ENCODE data around the gene ETNK2. TPM values are rescaled to one million over a fixed set of nuclear protein-coding genes. Genes with fewer than 3 reads are reported as not detected.

The ETNK2 gene
- total and polyA plus RNA-seq, 3 donors from 2014 or later = 116 to 227 (median 187) TPM

DNA sequence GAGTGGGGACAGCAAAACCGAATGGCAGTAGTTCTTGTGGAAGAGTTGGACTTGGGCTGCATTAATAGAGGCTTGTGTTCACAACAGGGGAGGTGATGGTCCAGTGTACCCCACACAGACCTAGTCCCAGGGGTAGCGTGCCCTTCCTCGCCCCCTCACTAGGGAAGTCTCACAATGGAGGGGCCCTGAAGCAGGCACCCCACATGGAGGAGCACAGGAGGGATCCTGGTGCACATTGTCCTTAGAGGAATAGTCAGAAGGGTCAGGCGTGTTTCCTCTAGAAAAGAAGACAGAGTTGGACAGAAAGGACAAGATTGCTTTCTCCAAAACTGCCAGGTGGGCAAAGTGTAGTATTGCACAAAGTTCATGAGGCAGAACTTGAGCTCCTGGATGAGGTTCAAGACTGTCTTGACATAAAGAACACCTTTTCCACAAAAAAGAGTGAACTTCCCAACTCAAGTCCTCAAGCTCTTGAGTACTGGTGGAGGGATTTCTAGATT is 23.3 kb downstream of the ETNK2 start:
- Histone ChIP-seq H3K27me3 (no peaks in the 10 kb centered on the region), H3K36me3 (ENCODE audit: low read depth, missing control alignments) (no peaks in the 10 kb centered on the region), H3K9me3 (no peaks in the 10 kb centered on the region), H3K4me1 (peaks cover 54% of the 10 kb centered on the region), H3K27ac (peak overlapping the region in 1 of 2 donors; percentile 78), H3K4me3 (no peak overlapping the region)
- 66 to 71% methylated on average over 3 to 4 of the region's 4 CpGs for WGBS, 2 donors
- no peak for TF ChIP-seq POLR2A (IDR thresholded peaks at IDR 0.05)
- TF ChIP-seq, protein P1, sequence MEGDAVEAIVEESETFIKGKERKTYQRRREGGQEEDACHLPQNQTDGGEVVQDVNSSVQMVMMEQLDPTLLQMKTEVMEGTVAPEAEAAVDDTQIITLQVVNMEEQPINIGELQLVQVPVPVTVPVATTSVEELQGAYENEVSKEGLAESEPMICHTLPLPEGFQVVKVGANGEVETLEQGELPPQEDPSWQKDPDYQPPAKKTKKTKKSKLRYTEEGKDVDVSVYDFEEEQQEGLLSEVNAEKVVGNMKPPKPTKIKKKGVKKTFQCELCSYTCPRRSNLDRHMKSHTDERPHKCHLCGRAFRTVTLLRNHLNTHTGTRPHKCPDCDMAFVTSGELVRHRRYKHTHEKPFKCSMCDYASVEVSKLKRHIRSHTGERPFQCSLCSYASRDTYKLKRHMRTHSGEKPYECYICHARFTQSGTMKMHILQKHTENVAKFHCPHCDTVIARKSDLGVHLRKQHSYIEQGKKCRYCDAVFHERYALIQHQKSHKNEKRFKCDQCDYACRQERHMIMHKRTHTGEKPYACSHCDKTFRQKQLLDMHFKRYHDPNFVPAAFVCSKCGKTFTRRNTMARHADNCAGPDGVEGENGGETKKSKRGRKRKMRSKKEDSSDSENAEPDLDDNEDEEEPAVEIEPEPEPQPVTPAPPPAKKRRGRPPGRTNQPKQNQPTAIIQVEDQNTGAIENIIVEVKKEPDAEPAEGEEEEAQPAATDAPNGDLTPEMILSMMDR (IDR thresholded peaks at IDR 0.05) = no peak
- intact Hi-C loops (cut with DNase I; ENCODE audit: low total_unique reads) = loop anchor here (5.0 to 10.0 kb wide), 2 partner anchors 54 to 256 kb away; partner anchors contain the start of gene SOX13
- DNase-seq = no peak

DNA sequence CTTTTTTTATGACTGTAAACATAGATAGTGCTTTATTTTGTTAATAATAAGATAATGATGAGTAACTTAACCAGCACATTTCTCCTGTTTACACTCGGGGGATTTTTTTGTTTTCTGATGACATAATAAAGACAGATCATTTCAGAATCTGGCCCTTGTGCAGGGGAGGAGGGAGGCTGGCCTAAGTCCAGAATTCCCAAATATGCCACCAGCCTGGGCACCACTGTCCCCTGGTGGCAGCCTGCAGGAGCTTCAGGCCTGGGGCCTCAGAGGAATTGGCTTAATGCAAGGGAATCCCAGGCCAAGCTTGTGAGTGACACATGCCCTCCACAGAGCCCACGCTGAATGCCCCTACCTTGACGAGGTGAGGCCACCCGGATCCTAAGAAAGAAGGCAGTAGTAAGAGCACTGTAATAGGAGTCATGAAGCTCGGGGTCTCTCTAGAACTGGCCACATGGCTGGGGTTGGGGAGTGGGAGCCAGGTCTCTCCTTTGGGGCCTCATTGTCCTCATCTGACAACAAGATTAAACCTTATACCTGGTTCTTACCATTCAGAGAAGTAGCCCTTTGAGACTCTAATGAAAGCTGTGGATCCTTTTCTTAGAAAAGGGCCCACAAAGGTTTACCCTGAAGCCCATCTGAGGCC is 24.1 kb downstream of the ETNK2 start:
- intact Hi-C loops (cut with DNase I; ENCODE audit: low total_unique reads) = loop anchor here (5.0 to 10.0 kb wide), 2 partner anchors 53 to 255 kb away; partner anchors contain the start of gene SOX13
- 54 to 55% methylated on average over 5 of the region's 5 CpGs for WGBS, 2 donors
- Histone ChIP-seq H3K27me3 (no peaks in the 10 kb centered on the region), H3K27ac (peak overlapping the region; percentile 59 to 71), H3K36me3 (ENCODE audit: low read depth, missing control alignments) (no peaks in the 10 kb centered on the region), H3K4me3 (no peak overlapping the region), H3K9me3 (no peaks in the 10 kb centered on the region), H3K4me1 (peaks cover 54% of the 10 kb centered on the region)
- DNase-seq = peak; percentile 77
- TF ChIP-seq, protein P1 (IDR thresholded peaks at IDR 0.05) = peak; percentile 92 to 97 (median 97)
- TF ChIP-seq POLR2A (IDR thresholded peaks at IDR 0.05) = no peak

DNA sequence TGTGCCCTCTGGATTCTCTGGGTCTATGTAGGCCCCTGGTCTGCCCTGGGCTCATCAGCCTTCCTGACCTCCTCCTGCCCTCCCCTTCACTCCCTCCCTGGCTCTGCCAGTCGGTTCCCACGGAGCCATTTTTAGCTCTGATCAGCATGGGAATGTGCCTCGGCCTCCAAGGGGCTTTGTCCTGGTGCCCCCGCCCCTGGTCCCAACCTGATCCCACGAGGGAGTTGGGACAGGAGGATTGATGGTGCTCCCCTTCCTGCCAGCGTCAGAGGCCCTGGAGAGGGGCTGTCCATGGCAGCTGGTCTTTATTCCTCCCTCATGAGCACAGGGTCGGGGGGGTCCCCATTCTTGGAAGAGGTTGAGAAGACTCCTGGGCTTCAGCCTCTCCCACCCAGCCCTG is 24.9 kb downstream of the ETNK2 start:
- DNase-seq = no peak
- H3K36me3 ChIP-seq (ENCODE audit: low read depth, missing control alignments) = no peaks in the 10 kb centered on the region
- peaks cover 54% of the 10 kb centered on the region for H3K4me1 ChIP-seq
- 39 to 61% methylated on average over 7 of the region's 7 CpGs for WGBS, 2 donors
- no peak overlapping the region for H3K4me3 ChIP-seq
- intact Hi-C loops (cut with DNase I; ENCODE audit: low total_unique reads) = loop anchor here (5.0 to 10.0 kb wide), 2 partner anchors 52 to 255 kb away; partner anchors contain the start of gene SOX13
- no peaks in the 10 kb centered on the region for H3K9me3 ChIP-seq
- peak overlapping the region; percentile 59 to 71 for H3K27ac ChIP-seq
- TF ChIP-seq, protein P1 (IDR thresholded peaks at IDR 0.05) = no peak
- TF ChIP-seq POLR2A (IDR thresholded peaks at IDR 0.05) = no peak
- no peaks in the 10 kb centered on the region for H3K27me3 ChIP-seq

DNA sequence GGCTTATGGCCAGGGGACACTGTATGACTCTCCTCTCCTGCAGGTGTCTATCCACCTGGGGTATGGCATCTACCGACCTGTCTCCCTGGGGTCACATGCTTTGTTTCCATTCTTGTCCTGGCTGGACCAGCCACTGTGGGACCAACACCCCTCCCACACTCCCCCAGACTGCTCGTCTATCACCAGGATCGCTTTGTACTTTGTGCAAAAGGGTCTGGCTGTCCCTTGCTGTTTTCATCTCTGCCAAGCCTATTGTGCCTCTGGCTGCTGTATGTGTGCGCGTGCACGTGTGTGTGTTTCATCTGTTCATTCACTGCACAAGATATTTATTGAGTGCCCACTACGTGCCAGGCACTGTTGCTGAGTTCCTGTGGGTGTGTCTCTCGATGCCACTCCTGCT is 25.5 kb downstream of the ETNK2 start:
- intact Hi-C loops (cut with DNase I; ENCODE audit: low total_unique reads) = loop anchor here (5.0 to 10.0 kb wide), 2 partner anchors 52 to 254 kb away; partner anchors contain the start of gene SOX13
- WGBS, 2 donors = 43 to 58% methylated on average over 8 of the region's 8 CpGs
- DNase-seq = no peak
- no peaks in the 10 kb centered on the region for H3K9me3 ChIP-seq
- TF ChIP-seq, protein P1 (IDR thresholded peaks at IDR 0.05) = no peak
- TF ChIP-seq POLR2A (IDR thresholded peaks at IDR 0.05) = no peak
- no peaks in the 10 kb centered on the region for H3K27me3 ChIP-seq
- H3K4me3 ChIP-seq = no peak overlapping the region
- no peaks in the 10 kb centered on the region for H3K36me3 ChIP-seq (ENCODE audit: low read depth, missing control alignments)
- H3K4me1 ChIP-seq = peaks cover 48% of the 10 kb centered on the region
- H3K27ac ChIP-seq = peak overlapping the region in 1 of 2 donors; percentile 71

All from testis (tissue), 3 donors.